ENCODE data around the gene XYLT1. TPM values are rescaled to one million over a fixed set of nuclear protein-coding genes. Genes with fewer than 3 reads are reported as not detected.

The XYLT1 gene
- total and polyA plus RNA-seq, 2 of the 4 experiments (the other 2 are of a cell fraction): 9.0 to 12.7 TPM

DNA sequence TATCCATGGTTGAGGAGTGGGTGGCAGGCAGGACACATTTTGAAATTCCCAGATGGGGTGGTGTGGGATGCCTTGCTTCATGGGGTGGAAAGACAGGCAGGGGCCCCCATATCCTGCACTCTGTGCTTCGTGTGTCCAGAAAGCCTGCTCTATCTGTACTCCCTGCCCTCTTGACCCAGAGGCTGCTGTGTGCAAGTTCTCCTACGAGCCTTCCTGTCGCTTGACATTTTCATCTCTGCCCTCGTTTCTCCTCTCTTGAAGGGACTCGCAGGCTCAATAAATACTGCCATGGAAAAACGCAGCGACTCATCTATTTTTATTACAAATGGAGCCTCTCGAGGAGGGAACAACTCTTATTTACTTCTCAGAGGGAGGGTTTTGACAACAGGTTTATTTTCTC, 254.8 kb downstream of the XYLT1 start:
- no peak overlapping the region for H2AK9ac ChIP-seq (replicated peaks; ENCODE audit: low read depth, low read length, poor library complexity)
- H2AFZ ChIP-seq (replicated peaks; ENCODE audit: low read length, poor library complexity): no peak overlapping the region
- H3K79me1 ChIP-seq (ENCODE audit: low read depth in 1 of 2, low read length in 2 of 2): peaks cover 6 to 10% of the 10 kb centered on the region in 2 experiments; a peak in 3 of 4 replicates
- H4K20me1 ChIP-seq (ENCODE audit: insufficient read depth, low read length): no peaks in the 10 kb centered on the region; the same call in 1 of the 2 replicates
- no peak overlapping the region for H4K8ac ChIP-seq (ENCODE audit: low read depth in 2 of 2, low read length in 2 of 2)
- no peaks in the 10 kb centered on the region for H3K4me1 ChIP-seq (ENCODE audit: control insufficient read depth, insufficient read depth, low read length)
- H3K9me3 ChIP-seq (ENCODE audit: control insufficient read depth, insufficient read depth, low read length): peaks cover 2% of the 10 kb centered on the region; the same call in 1 of the 2 replicates
- BruUV-seq (replicated peaks): no TSS peak
- no peak overlapping the region for H3K4me2 ChIP-seq (ENCODE audit: low read depth, low read length)
- WGBS, 2 experiments (ENCODE audit: extremely low coverage in 2 of 2, insufficient read length in 1 of 2): no CpG with 5 or more reads among the region's 8 CpGs
- intact Hi-C loops (cut with micrococcal nuclease) (no loop called here), dilution Hi-C loops (cut with HindIII; ENCODE audit: low sequenced_read_pairs, unreplicated experiment) (no loop called here), in situ Hi-C loops (cut with MboI; ENCODE audit: low sequenced_read_pairs) (loop anchor here (25.0 kb wide), 1 partner anchor 246 kb away; the partner anchor contains the start of gene XYLT1)
- H2AK5ac ChIP-seq (ENCODE audit: low read depth, low read length): no peak overlapping the region
- DNase-seq (no peak), ATAC-seq (ENCODE audit: low read depth) (no peak)
- H3K23ac ChIP-seq (ENCODE audit: low read depth, low read length): no peak overlapping the region
- CTCF ChIA-PET: no interaction called here
- H3K4me3 ChIP-seq (ENCODE audit: insufficient read depth, low read depth, low read length): no peak overlapping the region
- peaks cover 9% of the 10 kb centered on the region for H3K9me1 ChIP-seq (ENCODE audit: insufficient read depth, low read length)
- no peak overlapping the region for H3K4ac ChIP-seq (ENCODE audit: low read depth, low read length)
- no peaks in the 10 kb centered on the region for H3K36me3 ChIP-seq (ENCODE audit: control insufficient read depth, insufficient read depth, low read length)
- no peak overlapping the region for H4K91ac ChIP-seq (ENCODE audit: insufficient read depth, low read depth, low read length)
- no peak overlapping the region for H2BK5ac ChIP-seq (ENCODE audit: low read depth, low read length, poor library complexity, severe bottlenecking)
- POLR2A ChIA-PET (ENCODE audit: unreplicated experiment): no interaction called here
- H3K14ac ChIP-seq (replicated peaks; ENCODE audit: low read depth, low read length): no peak overlapping the region
- no peak overlapping the region for H3K27ac ChIP-seq (ENCODE audit: insufficient read depth, low read length)
- TF ChIP-seq MXI1 (IDR thresholded peaks at IDR 0.05; ENCODE audit: borderline replicate concordance, low read depth, low read length): no peak
- TF ChIP-seq RFX5 (IDR thresholded peaks at IDR 0.05; ENCODE audit: low read depth, low read length): no peak
- TF ChIP-seq RAD21 (IDR thresholded peaks at IDR 0.05; ENCODE audit: low read length): no peak
- no peak for TF ChIP-seq MAFK (IDR thresholded peaks at IDR 0.05; ENCODE audit: low read depth, low read length)
- TF ChIP-seq SMC3 (IDR thresholded peaks at IDR 0.05; ENCODE audit: low read depth, low read length): no peak
- no peak for TF ChIP-seq CHD1 (IDR thresholded peaks at IDR 0.05; ENCODE audit: low read depth, low read length)
- TF ChIP-seq RCOR1 (IDR thresholded peaks at IDR 0.05; ENCODE audit: insufficient replicate concordance, low read length): no peak
- TF ChIP-seq BHLHE40 (IDR thresholded peaks at IDR 0.05; ENCODE audit: low read depth, low read length): no peak
- TF ChIP-seq, protein P1, sequence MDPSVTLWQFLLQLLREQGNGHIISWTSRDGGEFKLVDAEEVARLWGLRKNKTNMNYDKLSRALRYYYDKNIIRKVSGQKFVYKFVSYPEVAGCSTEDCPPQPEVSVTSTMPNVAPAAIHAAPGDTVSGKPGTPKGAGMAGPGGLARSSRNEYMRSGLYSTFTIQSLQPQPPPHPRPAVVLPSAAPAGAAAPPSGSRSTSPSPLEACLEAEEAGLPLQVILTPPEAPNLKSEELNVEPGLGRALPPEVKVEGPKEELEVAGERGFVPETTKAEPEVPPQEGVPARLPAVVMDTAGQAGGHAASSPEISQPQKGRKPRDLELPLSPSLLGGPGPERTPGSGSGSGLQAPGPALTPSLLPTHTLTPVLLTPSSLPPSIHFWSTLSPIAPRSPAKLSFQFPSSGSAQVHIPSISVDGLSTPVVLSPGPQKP (IDR thresholded peaks at IDR 0.05; ENCODE audit: borderline replicate concordance, low read depth, low read length): no peak
- no peak for TF ChIP-seq FOS (IDR thresholded peaks at IDR 0.05; ENCODE audit: low read depth, low read length)
- TF ChIP-seq CTCF (conservative IDR thresholded peaks at IDR 0.05; ENCODE audit: low read depth, low read length): no peak
- no peak for TF ChIP-seq MAZ (IDR thresholded peaks at IDR 0.05; ENCODE audit: borderline replicate concordance, low read depth, low read length)
- TF ChIP-seq CEBPB (IDR thresholded peaks at IDR 0.05; ENCODE audit: low read depth, low read length): no peak
- H3K9ac ChIP-seq (ENCODE audit: low read depth, low read length): no peak overlapping the region
- no peak overlapping the region for H2BK20ac ChIP-seq (ENCODE audit: low read depth, low read length)
- no peak overlapping the region for H2BK15ac ChIP-seq (ENCODE audit: low read depth, low read length)
- no peak overlapping the region for H3K56ac ChIP-seq (ENCODE audit: extremely low read depth, insufficient read depth, low read length)
- no peak overlapping the region for H2BK120ac ChIP-seq (ENCODE audit: low read depth, low read length)
- no peaks in the 10 kb centered on the region for H3K27me3 ChIP-seq (ENCODE audit: control insufficient read depth, insufficient read depth, low read length)
- H3K18ac ChIP-seq (ENCODE audit: low read depth, low read length): no peak overlapping the region
- no peak overlapping the region for H4K5ac ChIP-seq (ENCODE audit: low read depth, low read length)
